ENCODE data around the gene CA5B.
"Not testable (repeated sequence)": the region's sequence is repeated elsewhere in the genome, so short reads cannot be mapped to it uniquely, and the experiment has no call there.

Gene CA5B

GRCh38 chrX:15814771-15815365 lies 76.8 kb downstream of the CA5B start:
- ATAC-seq = peak; percentile 29
- DNase-seq = no peak

- DNase-seq (peak; percentile 26), ATAC-seq (peak; percentile 58)
These were observed 77.8 kb downstream of the CA5B start for GRCh38 chrX:15815779-15816437.

GRCh38 chrX:15816438-15816809 lies 78.4 kb downstream of the CA5B start:
- DNase-seq = no peak
- ATAC-seq = no peak

- DNase-seq (peak; percentile 48), ATAC-seq (peak; percentile 74)
These were observed 78.8 kb downstream of the CA5B start for GRCh38 chrX:15816886-15817285.

GRCh38 chrX:15820106-15821073 lies 82.3 kb downstream of the CA5B start:
- peak; percentile 70 for ATAC-seq

GRCh38 chrX:15822922-15823321 lies 84.9 kb downstream of the CA5B start:
- DNase-seq (no peak), ATAC-seq (no peak)

More at GRCh38 chrX:15820106-15821073, 82.3 kb downstream of the CA5B start:
- DNase-seq = peak; percentile 35

GRCh38 chrX:15825936-15826335 lies 87.9 kb downstream of the CA5B start:
- ATAC-seq (no peak), DNase-seq (no peak)

GRCh38 chrX:15829217-15829616 lies 91.1 kb downstream of the CA5B start:
- no peak for ATAC-seq
- no peak for DNase-seq

GRCh38 chrX:15831347-15831746 lies 93.3 kb downstream of the CA5B start:
- DNase-seq, ATAC-seq: not testable (repeated sequence)

GRCh38 chrX:15834053-15834452 lies 96.0 kb downstream of the CA5B start:
- ATAC-seq = no peak
- DNase-seq = no peak

- ATAC-seq (no peak), DNase-seq (no peak)
These were observed 96.9 kb downstream of the CA5B start for GRCh38 chrX:15834827-15835595.
